Endothelial cell of umbilical vein (primary cell): Measurements from ENCODE around the gene MAMDC2. TPM values are rescaled to one million over a fixed set of nuclear protein-coding genes. Genes with fewer than 3 reads are reported as not detected.

ENCODE experiments used
- BruUV-seq: library from RNA; stranded (reverse); fragments of 400-500 nt; replicated peaks from 2 replicates; lab custom pipeline; 2021; lab: Mats Ljungman, UMichigan
- CTCF ChIA-PET: fragments of 300-600, 350-600 bp; sonication (Branson Sonifier 250); formaldehyde crosslinking; loops from one replicate; lab custom pipeline; 2021; ENCODE audit warnings: antibody characterized with exemption, inconsistent platforms; lab: Charles Lee
- POLR2A ChIA-PET: fragments of 300-600, 350-600 bp; sonication (Branson Sonifier 250); formaldehyde crosslinking; loops from one replicate; lab custom pipeline; 2021; ENCODE audit warnings: antibody characterized with exemption, inconsistent platforms; lab: Charles Lee
- DNase-seq: peaks from one replicate; pipeline ENCODE4 v3.0.0-alpha.2; 2011; ENCODE audit warnings: low read depth, low spot score
- FAIRE-seq: peaks from 2 replicates; lab custom pipeline; 2011; peaks lifted over from hg19 to GRCh38; lab: Jason Lieb, UNC
- H2AFZ ChIP-seq: 2 replicates; pipeline ENCODE4 v1.6.0; 2012; ENCODE audit warnings: low read depth, low read length, control low read depth, inconsistent platforms
- H3K27ac ChIP-seq: 2 replicates; pipeline ENCODE4 v1.5.1; 2011; ENCODE audit warnings: low read depth, mild to moderate bottlenecking, control low read depth, low read length, moderate library complexity; ENCODE audit not compliant: insufficient read depth
- H3K27me3 ChIP-seq, 2 experiments: 2 replicates each; pipeline versions ENCODE4 v1.6.0 to v1.6.1; 2011; ENCODE audit warnings: low read length in 2 of 2, mixed read lengths in 1 of 2; ENCODE audit not compliant: control insufficient read depth in 2 of 2, insufficient read depth in 2 of 2
- H3K36me3 ChIP-seq, 2 experiments: 2 replicates in 1 of 2; 3 replicates in 1 of 2; pipeline ENCODE4 v1.5.1; 2011; ENCODE audit warnings: low read length in 2 of 2, mild to moderate bottlenecking in 1 of 2, moderate library complexity in 1 of 2; ENCODE audit not compliant: control insufficient read depth in 2 of 2, insufficient read depth in 2 of 2; ENCODE audit errors: extremely low read depth in 1 of 2
- H3K4me1 ChIP-seq: 3 replicates; pipeline ENCODE4 v1.5.1; 2011; ENCODE audit warnings: mild to moderate bottlenecking, low read length; ENCODE audit not compliant: control insufficient read depth, insufficient read depth; ENCODE audit errors: extremely low read depth
- H3K4me2 ChIP-seq: 2 replicates; pipeline ENCODE4 v1.6.1; 2011; ENCODE audit warnings: low read length, control low read depth, mixed read lengths; ENCODE audit not compliant: insufficient read depth
- H3K4me3 ChIP-seq, 3 experiments: fragments of 200-600 bp in 1 of 3; sonication (generic), shearing (Covaris generic) in 1 of 3; replicated peaks in 1 of 3; 2 replicates each; pipeline ENCODE4 v1.5.1; 2011 to 2016; ENCODE audit warnings: control low read depth in 3 of 3, low read length in 3 of 3, mild to moderate bottlenecking in 2 of 3, inconsistent platforms in 1 of 3, low read depth in 1 of 3, moderate library complexity in 1 of 3; ENCODE audit not compliant: insufficient read depth in 1 of 3
- H3K79me2 ChIP-seq: 2 replicates; pipeline ENCODE4 v1.6.0; 2012; ENCODE audit warnings: low read length, inconsistent platforms; ENCODE audit not compliant: control insufficient read depth, insufficient read depth
- H3K9ac ChIP-seq: replicated peaks from 2 replicates; pipeline ENCODE3; 2011; ENCODE audit warnings: low read length, control low read depth; ENCODE audit not compliant: insufficient read depth; ENCODE audit errors: extremely low read depth
- H3K9me1 ChIP-seq: replicated peaks from 3 replicates; pipeline ENCODE4 v1.6.0; 2011; ENCODE audit warnings: mild to moderate bottlenecking, low read length; ENCODE audit not compliant: control insufficient read depth, insufficient read depth; ENCODE audit errors: extremely low read depth
- H3K9me3 ChIP-seq: replicated peaks from 2 replicates; pipeline ENCODE4 v1.5.1; 2012; ENCODE audit warnings: low read length, inconsistent platforms; ENCODE audit not compliant: control insufficient read depth, insufficient read depth
- H4K20me1 ChIP-seq: replicated peaks from 2 replicates; pipeline ENCODE3; 2011; ENCODE audit warnings: mild to moderate bottlenecking, low read length; ENCODE audit not compliant: control insufficient read depth, insufficient read depth; ENCODE audit errors: extremely low read depth
- EZH2 ChIP-seq: IDR thresholded peaks from 2 replicates; pipeline ENCODE4 v1.6.1; 2012; ENCODE audit warnings: borderline replicate concordance, low read depth, mild to moderate bottlenecking, moderate library complexity, low read length, inconsistent platforms; ENCODE audit not compliant: severe bottlenecking
- FOS ChIP-seq: IDR thresholded peaks from 2 replicates; pipeline ENCODE4 v1.6.1; 2011; ENCODE audit warnings: mild to moderate bottlenecking, low read length, moderate library complexity, borderline replicate concordance; ENCODE audit not compliant: insufficient read depth
- GATA2 ChIP-seq: IDR thresholded peaks from 2 replicates; pipeline ENCODE4 v1.7.0; 2011; ENCODE audit warnings: low read depth, mild to moderate bottlenecking, moderate library complexity, mixed read lengths, low read length; ENCODE audit not compliant: insufficient read length, insufficient read depth
- JUN ChIP-seq: IDR thresholded peaks from 2 replicates; pipeline ENCODE4 v1.6.1; 2011; ENCODE audit warnings: borderline replicate concordance, low read depth; ENCODE audit not compliant: insufficient read length, insufficient read depth
- MYC ChIP-seq: IDR thresholded peaks from one replicate; pipeline ENCODE4 v1.6.1; 2011; ENCODE audit warnings: mild to moderate bottlenecking, low read depth, low read length
- POLR2A ChIP-seq: IDR thresholded peaks from 2 replicates; pipeline ENCODE4 v1.6.1; 2012; ENCODE audit warnings: low read depth, mild to moderate bottlenecking, control low read depth, low read length
- POLR2AphosphoS5 ChIP-seq: IDR thresholded peaks from 2 replicates; pipeline ENCODE4 v1.6.1; 2012; ENCODE audit warnings: low read depth, mild to moderate bottlenecking, control low read depth, low read length, moderate library complexity; ENCODE audit not compliant: insufficient read depth
- dilution Hi-C: fragments of 300-500 bp; cut with MboI; formaldehyde crosslinking; loops from one replicate; pipeline ENCODE4 v1.15.0; 2019; ENCODE audit warnings: low sequenced_read_pairs; ENCODE audit not compliant: extremely low pct_ligation_motif_present
- intact Hi-C: fragments of 100-400 bp; cut with micrococcal nuclease; formaldehyde crosslinking; loops from one replicate; pipeline ENCODE4 v1.10.0; 2022
- polyA plus RNA-seq, 4 experiments: library from polyadenylated mRNA; depleted of rRNA in 3 of 4; stranded (reverse) in 3 of 4; unstranded in 1 of 4; fragments of >200 nt; gene quantifications; 2 replicates each; pipeline versions ENCODE4 v1.2.1 to v1.2.3, GENCODE V29; 2011 to 2012; ENCODE audit warnings: missing spikeins in 1 of 4
- total RNA-seq: library from RNA; stranded (reverse); gene quantifications from 2 replicates; pipeline ENCODE4 v1.2.3, GENCODE V29; 2021
- TF ChIP-seq, protein P1 (sequence below), 2 donors: IDR thresholded peaks; 1 replicate in 1 of 2; 2 replicates in 1 of 2; pipeline ENCODE4 v1.5.1; 2011; ENCODE audit warnings: low read length in 2 of 2, mild to moderate bottlenecking in 2 of 2, moderate library complexity in 2 of 2, control low read depth in 1 of 2, inconsistent platforms in 1 of 2, low read depth in 1 of 2; ENCODE audit not compliant: insufficient read depth in 1 of 2; ENCODE audit errors: extremely low read depth in 1 of 2
- TF ChIP-seq, protein P2 (sequence below): IDR thresholded peaks from 2 replicates; pipeline ENCODE4 v1.6.1; 2011; ENCODE audit not compliant: insufficient read depth, insufficient read length

MAMDC2 gene
- total and polyA plus RNA-seq, 2 donors (not counting 3 experiments of a cell fraction or from before 2014, with no cell fraction given) = 0.60 to 1.1 TPM

DNA sequence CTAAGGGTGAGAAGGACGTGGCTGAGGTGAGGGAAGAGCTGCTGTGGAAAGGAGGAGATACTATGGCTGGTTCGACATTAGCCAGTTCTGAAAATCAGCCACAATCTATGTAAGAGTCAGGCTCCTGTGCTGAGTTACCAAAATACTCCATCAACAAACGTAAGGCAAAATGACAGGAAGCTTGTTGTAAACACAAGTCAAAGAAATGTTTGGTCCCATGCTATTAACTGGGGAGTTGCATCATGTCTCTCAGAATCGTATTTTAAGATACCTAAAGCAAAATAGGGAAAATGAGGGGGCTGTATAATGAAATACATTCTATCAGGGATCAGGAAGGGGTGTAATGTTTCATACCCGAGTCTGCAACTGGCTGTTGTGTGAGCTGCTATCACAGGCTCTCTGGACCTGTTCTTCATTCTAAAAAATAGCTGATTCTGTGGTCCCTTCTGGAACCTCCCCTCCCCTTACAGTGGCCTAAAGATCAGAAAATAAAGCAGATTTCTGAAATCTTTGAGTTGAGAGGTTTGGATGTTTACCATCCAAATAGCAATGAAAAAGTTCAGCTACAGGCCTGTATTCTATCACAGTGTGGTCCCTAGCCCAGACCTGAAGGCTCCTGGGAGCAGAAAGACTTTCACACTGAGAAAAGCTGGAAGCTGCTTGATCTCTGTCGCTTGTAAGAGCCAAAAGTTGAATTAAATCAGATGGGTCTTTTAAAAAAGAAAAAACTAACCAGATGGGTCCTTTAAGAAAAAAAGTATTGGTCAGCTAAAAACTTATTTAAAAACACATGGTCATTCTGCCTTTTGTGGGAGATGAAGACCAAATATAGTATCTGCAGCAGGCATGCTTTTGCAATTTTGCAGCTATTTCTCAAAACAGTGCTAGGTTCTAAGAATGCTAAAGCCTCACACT, 117.3 kb downstream of the MAMDC2 start:
- Histone ChIP-seq H3K9me1 (no peaks in the 10 kb centered on the region), H3K36me3 (no peaks in the 10 kb centered on the region), H2AFZ (no peak overlapping the region), H3K27ac (no peak overlapping the region), H3K4me1 (no peaks in the 10 kb centered on the region), H3K4me2 (no peak overlapping the region), H3K4me3 (no peak overlapping the region), H3K9ac (no peak overlapping the region), H3K9me3 (no peaks in the 10 kb centered on the region), H3K27me3 (peaks cover 0 to under 1% of the 10 kb centered on the region in 2 experiments), H3K79me2 (no peaks in the 10 kb centered on the region), H4K20me1 (no peaks in the 10 kb centered on the region)
- BruUV-seq = no TSS peak
- dilution Hi-C loops (no loop called here), intact Hi-C loops (no loop called here)
- no peak for TF ChIP-seq GATA2
- TF ChIP-seq MYC = no peak
- no peak for TF ChIP-seq POLR2AphosphoS5
- TF ChIP-seq FOS = no peak
- TF ChIP-seq, protein P1, sequence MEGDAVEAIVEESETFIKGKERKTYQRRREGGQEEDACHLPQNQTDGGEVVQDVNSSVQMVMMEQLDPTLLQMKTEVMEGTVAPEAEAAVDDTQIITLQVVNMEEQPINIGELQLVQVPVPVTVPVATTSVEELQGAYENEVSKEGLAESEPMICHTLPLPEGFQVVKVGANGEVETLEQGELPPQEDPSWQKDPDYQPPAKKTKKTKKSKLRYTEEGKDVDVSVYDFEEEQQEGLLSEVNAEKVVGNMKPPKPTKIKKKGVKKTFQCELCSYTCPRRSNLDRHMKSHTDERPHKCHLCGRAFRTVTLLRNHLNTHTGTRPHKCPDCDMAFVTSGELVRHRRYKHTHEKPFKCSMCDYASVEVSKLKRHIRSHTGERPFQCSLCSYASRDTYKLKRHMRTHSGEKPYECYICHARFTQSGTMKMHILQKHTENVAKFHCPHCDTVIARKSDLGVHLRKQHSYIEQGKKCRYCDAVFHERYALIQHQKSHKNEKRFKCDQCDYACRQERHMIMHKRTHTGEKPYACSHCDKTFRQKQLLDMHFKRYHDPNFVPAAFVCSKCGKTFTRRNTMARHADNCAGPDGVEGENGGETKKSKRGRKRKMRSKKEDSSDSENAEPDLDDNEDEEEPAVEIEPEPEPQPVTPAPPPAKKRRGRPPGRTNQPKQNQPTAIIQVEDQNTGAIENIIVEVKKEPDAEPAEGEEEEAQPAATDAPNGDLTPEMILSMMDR (IDR thresholded peaks at IDR 0.05; ENCODE audit: extremely low read depth in 1 of 2, insufficient read depth in 1 of 2, low read depth in 1 of 2, low read length in 2 of 2) = no peak
- TF ChIP-seq POLR2A = no peak
- TF ChIP-seq, protein P2, sequence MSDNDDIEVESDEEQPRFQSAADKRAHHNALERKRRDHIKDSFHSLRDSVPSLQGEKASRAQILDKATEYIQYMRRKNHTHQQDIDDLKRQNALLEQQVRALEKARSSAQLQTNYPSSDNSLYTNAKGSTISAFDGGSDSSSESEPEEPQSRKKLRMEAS = no peak
- TF ChIP-seq JUN = no peak
- TF ChIP-seq EZH2 = no peak
- POLR2A ChIA-PET = no interaction called here
- FAIRE-seq (no peak), DNase-seq (no peak)
- CTCF ChIA-PET = no interaction called here
